A204.1 (cell line): ENCODE measurements around the gene S100A8.

Experiments
- FAIRE-seq: peaks from 2 replicates; lab custom pipeline; 2012; peaks lifted over from hg19 to GRCh38; lab: Jason Lieb, UNC

The S100A8 gene

DNA sequence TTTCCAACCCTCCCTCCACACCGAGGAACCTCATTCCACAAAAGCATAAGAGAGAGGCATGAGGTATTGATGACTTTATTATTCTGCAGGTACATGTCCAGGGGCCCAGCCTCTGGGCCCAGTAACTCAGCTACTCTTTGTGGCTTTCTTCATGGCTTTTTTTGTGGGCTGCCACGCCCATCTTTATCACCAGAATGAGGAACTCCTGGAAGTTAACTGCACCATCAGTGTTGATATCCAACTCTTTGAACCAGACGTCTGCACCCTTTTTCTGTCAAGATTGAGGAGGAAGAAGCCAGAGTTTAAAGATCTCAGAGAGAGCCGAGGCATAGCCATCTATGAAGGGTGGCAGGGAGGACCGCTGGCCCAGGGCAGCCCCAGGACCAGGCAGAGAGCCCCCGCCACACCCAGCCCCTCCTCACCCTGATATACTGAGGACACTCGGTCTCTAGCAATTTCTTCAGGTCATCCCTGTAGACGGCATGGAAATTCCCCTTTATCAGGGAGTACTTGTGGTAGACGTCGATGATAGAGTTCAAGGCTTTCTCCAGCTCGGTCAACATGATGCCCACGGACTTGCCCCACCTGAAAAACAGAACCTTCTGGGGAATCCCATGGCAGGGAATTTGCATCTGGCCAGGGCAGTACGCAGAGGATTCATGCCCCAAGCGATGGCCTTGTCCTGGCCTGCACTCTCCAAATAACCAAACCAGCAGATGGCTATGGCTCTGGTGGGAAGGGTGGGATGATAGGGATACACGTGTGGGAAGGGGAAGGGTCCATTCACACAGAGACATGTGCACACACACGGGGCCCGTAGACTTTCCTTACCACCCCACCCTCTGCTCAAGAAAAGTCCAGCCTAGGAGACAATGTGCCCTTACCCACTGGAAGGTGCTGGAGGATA is 647 bp downstream of the S100A8 start:
- no peak for FAIRE-seq

DNA sequence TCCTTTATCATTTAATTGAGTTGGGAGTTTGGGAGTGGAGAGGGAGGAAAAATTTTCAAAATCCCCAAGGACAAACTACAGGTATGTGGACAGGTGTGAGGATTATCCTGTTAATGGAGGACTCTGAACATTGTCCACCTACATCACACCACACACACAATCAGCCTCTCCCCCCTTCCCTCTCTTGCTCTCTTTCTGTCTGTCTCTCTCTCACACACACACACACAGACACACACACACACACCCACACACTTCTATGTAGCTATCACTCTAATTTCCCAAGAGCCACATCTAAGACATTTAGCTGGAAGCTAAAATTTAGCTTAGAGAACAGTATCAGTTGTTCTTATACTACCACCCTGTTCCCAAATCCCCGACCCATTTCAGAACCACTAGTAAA is 1.5 kb downstream of the S100A8 start:
- FAIRE-seq: no peak

DNA sequence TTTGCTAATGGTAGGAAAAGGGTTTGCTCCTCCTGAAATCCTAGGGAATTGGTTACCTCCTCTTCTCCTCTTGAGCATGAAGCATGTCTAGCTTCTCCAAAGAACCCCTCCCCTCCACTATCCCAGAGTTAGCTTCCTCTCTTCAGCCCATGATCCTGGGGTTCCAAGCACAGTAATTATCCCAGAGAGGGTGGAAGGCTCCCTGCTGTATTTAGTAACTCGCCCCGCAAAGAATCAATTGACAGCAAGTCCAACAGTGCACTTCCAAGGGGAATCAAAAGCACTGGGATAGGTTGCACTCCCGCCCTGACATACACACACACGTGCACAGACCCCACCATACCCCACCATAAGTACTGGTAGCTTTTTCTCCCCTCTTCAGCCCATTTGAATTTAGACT is 3.1 kb downstream of the S100A8 start:
- FAIRE-seq: no peak

DNA sequence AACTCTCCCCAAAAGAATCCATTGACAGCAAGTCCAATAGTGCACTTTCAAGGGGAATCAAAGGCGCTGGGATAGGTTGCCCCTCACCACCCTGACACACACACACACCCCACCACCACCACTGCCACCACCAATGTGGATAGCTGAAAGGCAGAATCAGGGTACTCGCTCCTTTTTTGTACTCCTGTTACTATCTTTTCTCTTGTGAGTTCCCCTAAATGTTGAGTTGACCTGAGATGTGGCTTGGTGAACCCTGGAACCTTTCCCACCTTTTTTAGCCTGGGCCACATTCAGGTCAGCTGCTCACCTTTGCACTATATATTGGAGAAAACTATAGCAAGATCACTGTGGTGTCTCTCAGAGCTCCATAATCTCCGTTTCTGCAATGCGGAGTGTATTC is 3.9 kb downstream of the S100A8 start:
- FAIRE-seq: no peak

DNA sequence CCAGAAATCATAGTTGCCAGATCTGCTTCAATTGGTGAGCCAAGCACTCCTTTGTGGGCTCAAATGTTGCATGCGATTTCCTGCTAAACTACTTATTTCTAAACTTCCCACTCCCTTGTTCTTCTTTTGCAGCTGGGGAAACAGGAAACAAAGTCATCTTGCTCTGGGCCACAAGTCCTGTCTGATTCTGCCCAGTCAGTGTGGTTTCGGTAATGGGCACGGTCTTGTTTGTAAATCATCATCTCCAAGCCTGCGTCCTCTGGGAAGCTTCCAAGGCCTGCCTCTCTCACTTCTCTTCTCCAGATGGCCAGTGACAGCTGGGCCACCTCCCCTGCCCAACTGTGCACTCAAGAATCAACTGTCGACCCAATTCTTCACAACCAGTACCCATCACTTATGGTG is 4.4 kb downstream of the S100A8 start:
- FAIRE-seq: no peak

DNA sequence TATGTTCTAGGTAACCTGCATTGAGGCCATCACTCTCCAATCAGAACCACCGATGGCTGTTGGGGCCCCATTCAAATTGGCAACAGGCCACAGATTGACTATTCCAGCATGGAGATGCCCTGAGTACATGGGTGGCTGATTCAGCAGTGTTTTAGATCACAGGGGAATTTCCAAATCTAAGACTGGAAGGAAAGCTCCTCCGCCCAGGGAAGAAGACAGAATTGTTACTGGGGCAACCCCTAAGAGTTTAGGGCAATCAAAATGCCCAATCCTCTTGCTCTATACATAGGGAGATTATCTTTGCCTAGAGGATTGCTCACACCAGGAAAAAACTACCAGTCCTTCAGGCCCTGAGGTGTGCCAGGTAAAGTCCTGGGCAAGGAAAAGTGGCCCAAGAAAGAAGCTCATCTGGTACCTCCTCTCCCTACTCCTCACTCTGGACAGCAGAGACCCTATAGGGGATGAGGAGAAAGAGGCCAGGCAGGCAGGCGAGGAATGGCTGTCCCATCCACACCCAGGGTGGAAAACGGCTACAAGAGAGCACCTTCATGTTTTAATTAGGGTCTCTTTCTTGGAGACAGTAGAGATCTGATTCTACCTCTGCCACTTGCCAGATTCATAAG is 5.8 kb downstream of the S100A8 start:
- no peak for FAIRE-seq

DNA sequence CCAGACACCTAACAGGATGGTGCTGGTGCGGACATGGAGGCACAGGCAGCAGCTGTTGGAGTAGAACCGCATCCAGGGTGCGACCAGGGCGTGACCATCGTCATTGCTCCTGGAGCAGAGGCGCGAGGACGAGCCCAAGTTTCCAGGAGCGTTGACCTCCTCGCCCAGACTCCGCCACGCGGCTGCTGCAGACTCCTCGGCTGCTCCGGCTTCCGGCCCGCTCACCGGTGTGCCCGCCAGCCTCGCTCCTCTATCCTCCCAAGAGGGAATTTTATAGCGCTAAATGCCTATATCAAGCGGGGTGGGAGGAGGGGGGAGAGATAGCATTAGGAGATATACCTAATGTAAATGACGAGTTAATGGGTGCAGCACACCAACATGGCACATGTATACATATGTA is 10.2 kb downstream of the S100A8 start:
- no peak for FAIRE-seq

DNA sequence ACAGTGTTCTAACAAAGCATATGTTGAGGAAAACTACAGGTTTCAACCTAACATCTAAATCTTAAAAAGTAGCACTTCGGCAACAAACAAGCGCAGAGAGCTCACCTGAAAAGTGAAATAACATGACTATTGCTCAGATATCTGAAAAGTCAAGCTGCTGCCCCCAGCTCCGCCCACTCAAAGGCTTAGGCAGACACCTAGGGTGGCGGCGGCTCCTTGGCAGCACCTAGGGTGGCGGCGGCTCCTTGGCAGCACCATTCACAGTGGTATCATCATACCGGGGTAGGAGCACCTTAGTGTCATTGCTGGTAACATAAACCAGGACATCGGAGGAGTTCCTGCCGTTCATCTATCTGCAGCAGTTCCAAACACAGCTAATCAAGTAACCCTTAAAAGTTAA is 11.3 kb downstream of the S100A8 start:
- FAIRE-seq: no peak

DNA sequence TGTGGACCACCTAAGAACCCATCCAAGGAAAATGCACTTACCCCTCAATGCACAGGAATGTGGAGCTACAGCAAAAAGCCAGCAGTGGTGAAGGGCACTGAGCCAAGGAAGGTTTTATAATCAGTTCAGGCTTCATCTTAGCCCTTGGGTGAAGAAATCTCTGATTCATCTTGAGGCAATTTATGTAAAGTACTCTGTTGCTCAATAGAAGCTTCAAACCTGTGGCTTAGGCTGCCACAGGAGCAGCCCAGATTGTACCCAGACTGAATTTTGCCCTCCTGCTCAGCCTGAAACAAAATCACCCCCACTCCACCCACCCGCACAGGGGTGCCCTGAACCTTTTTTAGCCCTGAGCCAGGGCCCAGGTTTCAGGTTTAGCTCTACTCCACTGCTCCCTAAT is 15.4 kb downstream of the S100A8 start, which contains the start of gene S100A12:
Gene S100A12, minus strand, starts transcription at position 111 of the 400 bp plus-strand sequence. CDS start 1,029 bp downstream, outside the sequence.
- FAIRE-seq: no peak

DNA sequence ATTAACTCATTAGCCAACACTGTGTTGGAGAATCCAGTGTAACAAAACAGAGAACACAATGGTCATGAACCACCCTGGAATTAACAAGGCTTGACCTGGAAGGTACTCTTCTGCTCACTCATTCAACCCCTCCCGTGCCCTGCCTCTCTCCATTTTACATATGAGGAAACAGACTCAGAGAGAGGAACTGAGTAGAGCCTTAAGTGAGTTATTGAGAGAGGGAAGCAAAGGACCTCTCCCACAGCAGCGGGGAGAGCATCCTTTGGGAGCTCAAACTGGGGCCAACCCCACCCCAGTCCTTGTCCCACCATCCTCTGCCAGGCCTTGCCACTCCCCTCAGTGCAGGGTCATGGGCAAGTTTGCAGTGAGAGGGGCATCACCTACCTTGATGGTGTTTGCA is 16.8 kb downstream of the S100A8 start:
- FAIRE-seq: no peak

DNA sequence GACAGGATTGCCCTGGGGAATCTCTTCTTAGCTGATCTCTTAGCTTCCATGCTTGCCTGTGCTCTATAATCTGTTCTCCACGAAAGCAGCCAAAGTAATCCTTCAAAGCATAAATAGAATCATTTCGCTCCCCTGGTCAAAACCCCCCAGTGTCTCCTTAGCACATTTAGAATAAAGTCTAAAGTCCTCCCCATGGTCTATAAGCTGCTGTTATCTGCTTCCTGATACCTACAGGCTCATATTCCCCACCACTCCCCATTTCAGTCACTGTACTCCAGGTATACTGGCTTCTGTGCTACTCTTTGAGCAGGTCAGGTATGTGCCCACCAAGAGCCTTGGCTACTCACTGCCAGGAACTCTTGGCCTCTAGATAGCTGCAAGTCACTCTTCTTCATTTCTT is 18.3 kb downstream of the S100A8 start:
- no peak for FAIRE-seq

DNA sequence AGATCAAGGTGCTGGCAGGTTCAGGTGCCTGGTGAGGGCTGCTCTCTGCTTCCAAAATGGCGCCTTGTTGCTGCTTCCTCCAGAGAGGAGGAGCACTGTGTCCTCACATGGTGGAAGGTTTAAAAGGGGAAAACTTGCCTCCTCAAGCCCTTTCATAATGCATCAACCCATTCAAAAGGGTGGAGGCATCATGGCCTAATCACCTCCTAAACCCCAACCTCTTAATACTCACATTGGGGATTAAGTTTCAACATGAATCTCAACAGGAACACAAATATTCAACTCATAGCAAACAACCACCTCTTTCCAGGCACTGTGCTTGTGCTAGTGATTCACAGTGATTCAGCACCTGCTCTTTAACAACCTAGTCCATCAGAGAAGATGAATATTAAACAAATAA is 19.6 kb downstream of the S100A8 start:
- no peak for FAIRE-seq

DNA sequence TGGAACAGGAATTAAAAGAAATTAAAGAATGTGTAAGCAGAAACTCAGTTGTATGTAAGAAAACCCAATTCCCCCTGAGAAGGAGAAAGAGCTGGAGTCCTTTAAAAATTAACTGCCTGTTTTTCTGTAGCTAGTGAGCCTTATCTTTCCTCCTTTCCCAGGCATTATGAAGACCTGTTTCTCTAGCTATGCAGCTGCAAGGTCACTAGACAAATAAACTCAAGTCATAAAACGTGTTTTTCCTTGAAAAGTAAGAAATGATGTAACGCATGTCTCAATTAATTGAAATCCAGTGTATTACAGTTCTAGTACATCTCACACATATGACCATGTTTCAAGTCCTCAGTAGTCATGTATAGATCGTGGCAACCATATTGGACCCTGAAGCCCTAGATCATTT is 20.7 kb downstream of the S100A8 start:
- FAIRE-seq: no peak

DNA sequence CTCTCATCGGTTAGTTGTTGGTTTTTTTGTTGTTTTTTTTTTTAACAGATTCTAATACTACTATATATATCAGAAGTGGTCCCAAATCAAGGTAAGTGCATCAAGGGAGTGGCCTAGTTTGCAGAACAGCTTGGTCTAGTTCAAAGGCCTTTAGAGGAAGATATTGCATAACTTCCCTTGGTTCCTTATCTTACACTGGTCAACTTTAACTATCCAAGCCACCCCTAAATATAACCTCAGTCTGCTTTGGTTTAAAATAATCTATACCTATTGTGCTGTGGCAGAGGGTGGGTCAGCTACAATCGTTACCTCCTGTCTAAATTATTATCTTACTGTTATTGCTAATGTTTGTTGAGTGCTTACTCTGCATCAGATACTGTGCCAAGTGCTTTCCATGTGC is 22.4 kb downstream of the S100A8 start:
- no peak for FAIRE-seq

DNA sequence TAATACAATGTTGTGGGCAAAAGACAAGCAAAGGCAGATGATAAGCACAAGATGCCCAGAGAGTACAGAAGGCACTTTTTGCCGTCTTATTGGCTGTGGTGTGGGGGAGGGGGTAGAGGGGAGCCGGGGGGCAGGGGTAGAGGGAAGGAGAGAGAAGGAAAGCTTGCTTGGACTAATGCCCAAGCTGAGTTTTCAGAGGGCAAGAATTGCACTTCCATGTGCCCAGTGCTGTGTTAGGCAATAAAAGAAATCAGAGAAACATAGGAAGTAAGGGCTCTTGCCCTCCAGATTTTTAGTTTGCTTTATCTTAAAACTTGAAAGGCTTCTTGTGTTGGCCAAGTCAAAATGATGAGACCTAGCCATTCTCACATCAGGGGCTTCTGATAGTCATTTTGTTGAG is 23.8 kb downstream of the S100A8 start:
- FAIRE-seq: no peak

DNA sequence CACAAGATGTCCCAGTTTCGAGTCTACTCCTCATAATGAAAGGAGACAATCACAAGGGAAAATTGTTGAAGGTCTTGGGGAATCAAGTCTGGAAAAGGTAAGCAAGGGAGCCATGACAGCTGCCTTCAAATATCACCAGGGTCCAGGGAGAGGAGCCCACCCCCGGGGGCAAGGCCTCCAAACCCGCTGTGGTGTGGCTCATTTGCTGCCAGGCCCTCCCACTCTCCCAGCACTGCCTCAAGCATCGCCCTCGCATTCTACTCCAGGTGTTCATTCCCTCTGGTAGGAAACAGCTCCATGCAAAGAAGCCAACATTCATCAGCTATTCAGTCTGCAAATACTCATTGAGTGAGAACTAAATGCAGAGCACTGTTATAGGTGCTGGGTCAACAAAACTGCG is 24.6 kb downstream of the S100A8 start:
- FAIRE-seq: no peak

DNA sequence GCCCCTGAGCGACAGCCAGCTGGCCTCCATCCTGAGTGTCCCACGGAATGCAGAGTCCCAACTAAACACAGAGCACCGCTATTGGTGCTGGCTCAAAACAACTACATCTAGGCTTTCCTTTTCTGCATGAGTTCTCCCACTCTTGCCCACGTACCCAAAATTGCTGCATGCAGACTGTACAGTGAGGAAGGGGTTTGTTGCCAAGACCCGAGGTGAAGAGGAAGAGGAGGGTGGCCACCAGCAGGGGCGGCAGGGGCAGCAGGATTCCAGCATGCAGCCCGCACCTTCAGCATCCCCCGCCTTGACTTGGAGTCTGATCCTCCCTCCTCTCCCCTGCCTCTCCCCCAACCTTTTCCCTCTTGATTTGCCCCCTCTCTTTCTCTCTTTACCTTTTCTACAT is 25.2 kb downstream of the S100A8 start:
- no peak for FAIRE-seq

DNA sequence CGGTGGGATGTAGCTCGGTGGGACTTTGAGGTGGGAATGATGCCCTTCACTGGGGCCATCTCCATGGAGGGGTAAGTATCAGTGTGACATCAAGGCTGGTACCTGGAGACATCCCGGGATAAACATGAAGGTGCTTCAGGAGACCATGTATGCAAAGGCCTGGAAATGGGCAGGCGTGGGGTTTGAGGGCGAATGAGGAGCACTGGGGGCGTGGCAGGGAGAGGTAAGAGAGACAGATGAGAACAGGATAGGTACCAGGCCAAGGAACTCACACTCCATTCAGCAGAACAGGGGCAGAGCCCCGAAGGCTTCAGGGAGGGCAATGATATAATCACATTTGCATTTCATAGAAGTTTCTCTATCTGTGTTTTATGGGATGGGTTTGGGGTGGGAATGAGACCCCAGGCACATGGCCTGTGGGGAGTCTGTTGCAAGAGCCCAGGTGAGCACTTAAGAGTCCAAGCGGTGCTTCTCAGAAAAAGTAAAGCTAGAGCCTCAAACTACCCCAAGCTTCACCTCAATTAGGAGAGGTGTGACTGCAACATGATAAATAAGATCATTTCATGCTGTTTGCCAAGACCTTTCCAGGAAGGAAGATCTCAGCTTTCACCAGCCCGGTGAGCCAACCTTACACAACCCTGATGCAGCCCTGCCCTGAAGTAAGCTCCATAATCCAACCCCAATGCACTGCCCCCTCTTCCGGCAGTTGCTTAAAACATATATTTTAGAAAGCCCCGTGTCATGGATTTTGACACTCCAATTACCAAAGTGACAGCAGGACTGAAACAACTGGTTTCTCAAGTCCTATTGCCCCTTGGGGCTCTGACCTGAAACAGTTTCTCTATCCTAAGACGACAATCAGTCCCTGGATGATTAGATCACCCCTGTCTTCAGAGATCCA is 25.9 kb downstream of the S100A8 start:
- no peak for FAIRE-seq

DNA sequence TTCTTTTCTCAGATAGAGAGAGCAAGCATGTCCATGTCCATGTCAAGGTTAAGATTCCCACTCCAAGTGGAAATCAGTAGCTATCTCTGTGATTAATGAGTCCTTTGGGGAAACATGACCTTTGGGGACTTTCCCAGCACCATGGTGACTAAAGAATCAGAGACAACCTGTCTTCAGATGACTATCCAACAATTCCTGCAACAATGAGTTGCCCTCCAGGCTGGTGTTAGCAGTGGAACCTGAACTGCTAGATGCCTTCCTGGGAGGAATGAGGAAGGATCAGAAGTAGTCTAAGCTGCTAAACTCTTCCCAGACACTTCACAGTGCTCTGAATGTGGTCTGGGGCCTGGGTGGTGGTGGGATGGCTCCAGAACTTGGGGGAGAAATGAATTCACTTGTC is 26.7 kb downstream of the S100A8 start:
- no peak for FAIRE-seq

DNA sequence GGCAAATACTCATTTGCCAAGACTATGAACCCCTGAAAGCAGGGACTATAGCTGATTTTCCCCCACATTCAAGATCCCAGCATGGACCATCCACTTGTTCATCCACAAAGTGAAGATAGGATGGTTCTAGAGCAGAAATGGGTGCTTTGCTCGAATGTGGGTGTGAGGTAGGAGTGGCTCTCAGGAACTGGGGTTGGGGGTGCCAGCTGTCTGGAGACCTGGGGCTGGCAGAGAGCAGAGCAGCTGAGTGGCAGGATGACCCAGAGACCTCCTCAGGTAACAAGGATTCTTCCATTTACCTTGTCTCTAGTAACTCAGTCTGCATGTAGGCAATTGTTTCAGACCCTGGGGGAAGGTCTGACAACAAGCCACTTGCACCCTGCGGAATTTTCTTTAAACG is 27.2 kb downstream of the S100A8 start:
- no peak for FAIRE-seq

DNA sequence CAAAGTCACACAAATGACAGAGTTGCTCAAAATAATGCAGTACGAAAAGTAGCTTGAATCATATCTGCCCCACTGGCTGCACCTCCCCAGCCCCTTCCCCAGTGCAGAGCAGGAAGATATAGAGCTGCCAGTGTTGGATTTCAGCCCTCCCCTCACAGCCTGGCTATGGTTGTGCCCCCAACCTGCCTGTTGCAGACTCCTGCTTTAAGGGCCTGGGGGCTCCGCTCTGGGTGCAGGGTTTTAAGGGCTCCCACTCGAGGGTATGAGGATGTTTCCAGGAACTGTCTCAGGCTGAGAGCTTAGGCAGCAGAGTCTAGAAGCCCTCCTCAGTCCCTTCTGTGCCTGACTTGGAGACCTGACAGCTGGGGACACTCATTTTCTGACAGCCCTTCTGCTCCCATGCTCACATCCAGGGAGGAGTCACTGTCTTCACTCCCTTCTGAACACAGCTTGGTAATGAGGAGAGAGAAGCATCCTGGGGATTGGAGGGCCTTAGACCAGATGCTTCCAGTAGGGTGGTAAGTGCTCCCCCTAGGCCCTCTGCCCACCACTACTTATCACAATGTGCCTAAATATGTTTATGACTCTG is 28.6 kb downstream of the S100A8 start:
- no peak for FAIRE-seq

DNA sequence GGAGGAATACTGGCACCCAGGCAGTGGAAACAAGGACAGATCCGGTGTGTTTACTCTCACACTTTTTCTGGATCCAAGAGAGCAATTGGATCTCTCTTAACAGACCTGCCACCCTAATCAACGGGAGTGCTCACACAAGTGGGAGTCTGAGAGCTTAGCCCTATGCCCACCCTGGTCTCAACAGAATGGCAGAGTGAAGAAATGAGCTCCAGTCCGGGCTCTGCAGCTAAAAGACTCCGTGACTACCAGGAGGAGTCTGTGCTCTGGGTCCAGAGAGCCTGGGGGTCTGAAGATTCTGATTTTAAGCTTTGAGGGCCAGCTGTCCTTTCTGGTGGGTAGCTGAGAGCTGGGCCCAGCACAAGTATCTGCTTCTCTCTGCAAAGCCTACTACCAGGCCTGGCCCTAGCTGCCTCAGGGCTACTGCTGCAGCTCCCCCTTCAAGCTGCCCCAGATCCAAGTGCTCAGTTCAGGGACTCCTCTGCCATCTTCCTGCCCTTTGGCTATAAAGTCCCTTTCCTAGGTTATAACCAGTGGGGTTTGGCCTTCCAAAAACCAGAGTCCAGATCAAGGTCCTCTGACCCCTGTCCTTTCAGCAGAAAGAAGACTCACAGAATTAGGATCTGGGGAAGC is 29.3 kb downstream of the S100A8 start:
- no peak for FAIRE-seq
